Renal cortical epithelial cell (primary cell): ENCODE measurements around the gene RADIL. TPM values are rescaled to one million over a fixed set of nuclear protein-coding genes. Genes with fewer than 3 reads are reported as not detected.
"Not testable (repeated sequence)": the region's sequence is repeated elsewhere in the genome, so short reads cannot be mapped to it uniquely, and the experiment has no call there.

Source experiments
- DNase-seq: peaks from one replicate; pipeline ENCODE4 v3.0.0-alpha.2; 2011; ENCODE audit warnings: low read depth
- total RNA-seq: library from RNA; depleted of rRNA; stranded (reverse); fragments of >200 nt; gene quantifications from 2 replicates; pipeline ENCODE4 v1.2.3, GENCODE V29; 2014

Gene RADIL
- total RNA-seq, 1 donor from 2014 or later = not detected

- no peak for DNase-seq
These were observed 75.0 kb downstream of the RADIL start for GRCh38 chr7:4808565-4808964.

DNA sequence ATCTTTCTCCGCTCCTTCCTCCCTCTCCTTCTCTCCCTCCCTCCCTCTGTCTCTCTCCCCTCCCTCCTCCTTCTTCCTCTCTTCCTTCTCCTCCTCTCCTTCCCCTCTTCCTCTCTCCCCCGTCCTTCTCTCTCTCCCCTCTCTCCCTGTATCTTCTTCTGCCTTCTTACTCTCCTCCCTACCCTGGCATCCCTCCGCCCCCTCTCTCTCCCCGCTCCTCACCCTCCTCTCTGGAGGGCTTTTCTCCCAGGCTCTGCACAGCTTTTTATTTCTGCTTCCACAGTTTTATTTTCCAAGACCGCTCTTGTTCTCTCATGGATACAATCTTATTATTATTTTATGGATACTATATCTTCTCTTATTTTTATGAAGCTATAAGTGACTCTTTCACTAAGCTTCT lies 75.5 kb downstream of the RADIL start:
- DNase-seq = no peak

DNA sequence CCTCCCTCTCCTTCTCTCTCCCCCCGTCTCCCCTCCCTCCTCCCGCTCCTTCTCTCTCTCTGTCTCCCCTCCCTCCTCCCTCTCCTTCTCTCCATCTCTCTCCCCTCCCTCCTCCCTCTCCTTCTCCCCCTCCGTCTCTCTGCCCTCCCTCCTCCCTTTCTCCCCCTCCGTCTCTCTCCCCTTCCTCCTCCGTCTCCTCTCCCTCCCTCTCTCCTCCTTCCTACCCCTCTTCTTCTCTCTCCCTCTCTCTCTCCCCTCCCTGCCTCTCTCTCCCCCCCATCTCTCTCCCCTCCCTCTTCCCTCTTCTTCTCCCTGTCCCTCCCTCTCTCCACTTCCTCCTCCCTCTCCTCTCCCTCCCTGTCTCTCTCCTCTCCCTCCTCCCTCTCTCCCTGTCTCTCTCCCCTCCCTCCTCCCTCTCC lies 75.9 kb downstream of the RADIL start:
- DNase-seq = no peak

DNA sequence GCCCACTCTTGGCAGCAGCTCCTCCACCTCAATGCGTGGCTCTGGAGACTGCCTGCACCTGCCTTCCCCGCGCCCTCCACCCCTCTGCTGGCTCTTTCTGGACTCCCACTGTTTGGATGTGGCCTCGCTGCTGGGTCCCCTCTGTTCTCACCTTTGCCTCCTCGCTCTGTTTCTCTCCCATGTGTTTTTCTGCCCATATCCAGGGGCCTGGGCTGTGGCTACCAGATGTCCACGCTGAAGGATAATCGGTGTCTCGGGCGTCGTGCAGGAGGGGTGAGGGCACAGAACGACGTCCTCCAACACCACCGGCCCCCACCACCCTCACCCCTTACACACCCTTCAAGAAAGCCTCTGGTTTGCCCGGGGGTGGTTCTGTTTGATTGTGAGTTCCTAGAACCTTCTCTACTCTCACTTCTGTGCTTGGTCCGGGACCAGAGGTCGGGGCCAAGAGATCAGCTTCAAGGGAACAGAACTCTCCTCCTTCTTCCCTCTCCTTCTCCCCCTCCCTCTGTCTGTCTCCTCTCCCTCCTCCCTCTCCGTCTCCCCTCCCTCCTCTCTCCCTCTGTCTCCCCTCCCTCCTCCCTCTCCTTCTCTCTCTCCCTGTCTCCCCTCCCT lies 76.4 kb downstream of the RADIL start:
- no peak for DNase-seq

DNA sequence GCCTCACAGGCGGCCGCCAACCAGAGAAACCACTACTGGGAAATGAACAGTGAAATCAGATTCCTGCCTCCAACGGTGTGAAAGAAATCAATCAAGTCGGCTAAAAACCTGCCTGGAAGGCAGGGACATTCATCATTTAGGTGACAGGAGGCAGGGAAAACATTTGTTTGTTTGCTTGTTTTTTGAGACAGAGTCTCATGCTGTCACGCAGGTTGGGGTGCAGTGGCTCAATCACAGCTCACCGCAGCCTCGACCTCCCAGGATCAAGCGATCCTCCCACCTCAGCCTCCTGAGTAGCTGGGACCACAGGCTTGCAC lies 77.6 kb downstream of the RADIL start:
- DNase-seq = no peak

DNA sequence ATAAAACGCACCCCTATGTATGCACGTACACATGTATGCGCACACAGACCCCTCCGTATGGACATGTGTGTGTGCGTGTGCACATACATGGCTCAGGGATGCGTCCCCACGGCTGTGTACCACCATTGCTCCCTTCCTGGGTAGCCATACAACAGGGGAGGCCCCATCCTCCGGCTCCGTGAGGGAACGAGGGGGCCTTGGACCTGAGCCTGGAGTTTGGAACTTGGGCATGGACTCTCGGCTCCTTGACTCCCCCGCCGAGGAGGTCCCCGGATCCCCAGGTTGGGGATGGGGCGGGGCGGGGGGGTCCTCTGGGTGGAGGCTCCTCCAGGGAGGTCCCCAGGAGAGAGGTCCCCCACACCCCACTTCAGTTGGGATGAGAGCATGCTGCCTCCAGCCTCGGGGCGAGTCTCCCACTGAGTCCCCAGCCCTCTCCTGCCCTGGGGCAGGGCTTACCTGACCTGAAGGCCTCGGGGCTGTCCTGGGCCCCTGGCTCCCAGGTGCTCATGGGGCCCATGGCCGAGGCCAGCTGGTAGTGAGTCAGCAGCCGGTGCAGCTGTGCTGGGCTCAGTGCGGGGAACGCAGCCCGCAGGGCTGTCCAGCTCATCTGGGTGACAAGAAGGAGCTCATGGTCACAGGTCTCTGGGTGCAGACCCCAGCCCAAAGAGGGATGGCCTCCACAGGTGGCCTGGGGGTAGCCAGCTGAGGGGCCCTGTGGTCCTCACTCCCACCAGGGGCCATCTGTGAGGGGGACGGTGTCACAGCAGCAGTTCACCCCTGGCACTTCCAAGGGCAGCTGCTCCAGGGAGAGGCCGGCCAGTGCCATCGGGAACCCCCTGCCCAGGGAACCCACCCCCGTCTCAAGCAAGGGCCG lies 78.2 kb downstream of the RADIL start:
- DNase-seq = no peak

GRCh38 chr7:4803397-4804241 lies 79.9 kb downstream of the RADIL start:
- no peak for DNase-seq

GRCh38 chr7:4802577-4802976 lies 80.9 kb downstream of the RADIL start:
- DNase-seq = not testable (repeated sequence)

DNA sequence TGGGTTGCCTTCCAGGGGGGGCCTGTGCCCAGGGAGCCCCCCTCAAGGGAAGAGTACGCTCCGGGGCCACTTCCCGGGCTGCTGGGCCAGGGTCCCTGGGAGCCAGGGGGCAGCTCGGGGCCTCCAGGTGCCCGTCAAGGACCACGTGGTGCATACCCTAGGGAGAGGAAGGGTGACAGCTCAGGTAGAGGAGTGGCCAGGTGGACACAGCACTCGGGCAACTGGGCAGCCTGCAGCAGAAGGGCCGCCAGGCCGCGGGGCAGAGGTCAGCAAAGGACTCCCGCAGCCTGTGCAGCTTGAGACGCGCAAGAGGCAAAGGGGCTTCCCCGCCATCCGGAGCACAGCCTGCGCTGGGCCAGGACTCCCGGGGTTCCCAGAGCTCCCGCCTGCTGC lies 81.7 kb downstream of the RADIL start:
- DNase-seq = no peak

DNA sequence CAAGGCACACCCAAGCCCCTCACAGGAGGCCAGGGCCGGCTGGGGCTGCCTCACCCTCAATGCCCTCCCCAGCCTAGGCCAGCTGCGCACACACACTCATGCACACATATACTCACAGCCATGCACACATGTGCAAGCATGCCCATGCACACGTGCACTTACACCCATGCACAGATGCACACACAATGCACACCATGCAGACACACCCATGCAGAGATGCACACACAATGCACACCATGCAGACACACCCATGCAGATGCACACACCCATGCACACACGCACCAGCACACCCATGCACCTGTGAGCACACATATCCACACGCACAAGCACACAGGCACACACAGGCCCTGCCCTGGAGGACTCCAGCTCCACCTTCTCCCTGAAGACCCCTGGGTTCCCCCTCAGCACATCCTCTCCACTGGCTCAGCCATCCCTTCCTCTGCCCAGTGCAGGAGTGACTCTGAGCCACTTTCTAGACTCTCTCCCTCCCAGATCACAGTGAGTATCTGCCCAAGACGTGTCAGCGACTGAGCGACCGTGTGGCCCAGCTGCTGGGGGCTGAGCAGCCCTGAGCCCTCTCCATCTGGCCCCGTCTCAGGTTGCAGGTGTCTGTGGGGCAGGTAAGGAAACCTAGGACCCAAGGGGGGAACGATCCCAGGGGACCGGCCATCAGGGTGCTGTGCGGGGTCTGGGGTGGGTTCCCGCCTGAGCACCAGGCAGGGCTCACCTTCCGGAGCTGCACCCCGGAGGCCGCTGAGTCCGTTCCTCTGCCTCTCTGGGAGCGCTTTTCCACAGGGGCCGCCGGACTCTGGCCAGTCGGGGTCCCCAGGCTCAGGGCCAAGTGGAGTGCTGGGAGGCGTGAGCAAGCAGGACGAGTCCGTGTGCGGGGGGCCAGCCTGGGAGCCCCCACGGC lies 82.3 kb downstream of the RADIL start:
- no peak for DNase-seq

- no peak for DNase-seq
These were observed 83.0 kb downstream of the RADIL start for GRCh38 chr7:4800487-4800886.

DNA sequence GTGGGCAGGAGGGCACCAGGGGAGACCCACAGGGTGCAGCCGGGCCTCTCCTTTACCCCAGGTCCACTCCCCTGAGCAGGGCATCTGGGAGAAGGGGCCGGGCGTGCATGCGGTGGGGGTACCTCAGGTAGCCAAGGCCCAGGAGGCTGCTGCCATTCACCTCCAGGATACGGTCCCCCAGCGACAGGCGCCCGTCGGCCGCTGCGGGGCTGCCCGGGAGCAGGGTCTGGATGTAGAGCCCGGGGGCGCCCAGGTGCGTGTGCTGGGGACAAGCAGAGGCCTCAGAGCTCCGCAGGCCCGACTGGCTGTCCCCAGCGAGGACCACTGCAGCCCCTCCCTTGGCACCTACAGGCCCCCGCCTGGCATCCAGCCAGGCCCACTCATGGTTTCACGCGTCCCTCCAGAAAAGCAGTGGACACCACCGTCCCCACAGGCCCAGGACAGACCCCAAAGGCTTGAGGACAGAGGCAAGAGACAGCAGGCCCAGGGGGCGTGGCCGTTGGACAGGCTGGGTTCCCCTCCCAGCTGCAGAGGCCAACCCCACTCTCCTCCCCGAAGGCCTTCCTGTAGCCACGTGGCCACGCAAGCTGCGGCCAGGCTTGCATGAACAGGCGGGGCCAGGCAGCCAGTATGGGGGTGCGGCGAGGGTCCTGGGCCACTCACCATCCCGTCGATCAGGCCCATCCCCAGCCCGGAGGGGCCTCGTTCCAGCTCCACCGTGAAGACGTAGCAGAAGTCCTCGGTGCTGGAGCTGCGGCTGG lies 83.8 kb downstream of the RADIL start:
- DNase-seq = no peak

DNA sequence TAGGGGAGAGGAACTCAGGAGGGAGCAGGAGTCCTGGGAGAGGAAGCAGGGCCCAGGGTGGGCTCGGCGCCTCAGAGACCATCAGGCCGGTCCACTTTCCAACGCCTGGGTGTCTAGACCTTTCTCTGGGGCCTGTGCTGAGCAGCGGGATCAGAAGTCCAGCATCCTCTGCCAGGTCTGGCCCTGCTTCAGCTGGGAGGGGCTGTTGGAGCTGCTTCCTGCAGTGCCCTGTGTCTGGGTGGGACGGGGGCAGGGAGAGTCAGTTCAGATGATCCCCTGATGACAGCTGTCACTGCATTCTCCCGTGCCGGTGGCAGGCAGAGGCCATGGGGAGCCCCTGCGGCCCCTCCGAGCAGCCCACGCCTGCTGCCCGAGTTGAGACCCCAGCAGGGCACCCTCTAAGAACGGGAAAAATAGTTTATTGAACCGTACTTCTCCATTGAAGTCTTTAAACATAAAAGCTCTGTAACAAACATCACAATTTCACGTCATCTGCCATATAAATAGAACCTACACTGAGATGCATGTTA lies 84.7 kb downstream of the RADIL start:
- DNase-seq = no peak

GRCh38 chr7:4797858-4798705 lies 85.4 kb downstream of the RADIL start:
- no peak for DNase-seq

DNA sequence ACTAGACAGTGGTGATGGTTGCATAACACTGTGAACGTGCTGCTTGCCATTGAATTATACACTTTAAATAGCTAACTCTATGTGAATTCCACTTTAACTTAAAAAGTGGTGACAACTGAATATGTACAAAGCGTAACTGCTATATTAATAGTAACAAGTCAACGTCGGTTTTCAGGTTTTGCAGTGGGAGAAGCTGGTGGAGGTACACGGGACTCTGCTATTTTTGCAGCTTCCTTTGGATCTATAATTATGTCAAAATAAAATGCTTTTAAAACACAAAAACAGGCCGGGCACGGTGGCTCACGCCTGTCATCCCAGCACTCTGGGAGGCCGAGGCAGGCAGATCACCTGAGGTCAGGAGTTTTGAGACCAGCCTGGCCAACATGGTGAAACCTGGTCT lies 87.1 kb downstream of the RADIL start:
- DNase-seq = no peak

DNA sequence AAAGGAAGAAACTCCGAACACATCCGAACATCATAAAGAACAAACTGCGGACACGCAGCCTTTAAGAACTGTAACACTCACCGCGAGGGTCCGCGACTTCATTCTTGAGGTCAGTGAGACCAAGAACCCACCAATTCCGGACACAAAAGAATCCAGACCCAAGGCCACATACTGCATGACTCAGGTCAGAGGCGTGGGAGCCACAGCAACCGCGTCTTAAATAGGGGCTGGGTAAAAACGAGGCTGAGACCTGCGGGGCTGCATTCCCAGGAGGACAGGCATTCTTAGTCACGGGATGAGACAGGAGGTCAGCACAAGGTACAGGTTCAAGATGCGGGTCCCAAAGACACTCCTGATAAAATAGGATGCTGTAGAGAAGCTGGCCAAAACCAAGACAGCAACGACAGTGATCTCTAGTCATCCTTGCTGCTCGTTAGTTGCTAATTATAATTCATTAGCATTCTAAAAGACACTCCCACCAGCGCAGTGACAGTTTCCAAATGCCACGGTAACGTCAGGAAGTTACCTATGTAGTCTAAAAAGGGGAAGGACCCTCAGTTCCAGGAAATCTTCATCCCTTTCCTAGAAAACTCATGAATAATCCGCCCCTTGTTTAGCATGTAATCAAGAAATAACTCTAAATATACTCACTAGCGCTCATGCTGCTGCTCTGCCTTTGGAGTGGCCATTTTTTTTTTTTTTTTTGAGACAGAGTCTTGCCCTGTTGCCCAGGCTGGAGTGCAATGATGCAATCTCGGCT lies 88.7 kb downstream of the RADIL start:
- no peak for DNase-seq

- DNase-seq = not testable (repeated sequence)
These were observed 89.3 kb downstream of the RADIL start for GRCh38 chr7:4794171-4794570.

DNA sequence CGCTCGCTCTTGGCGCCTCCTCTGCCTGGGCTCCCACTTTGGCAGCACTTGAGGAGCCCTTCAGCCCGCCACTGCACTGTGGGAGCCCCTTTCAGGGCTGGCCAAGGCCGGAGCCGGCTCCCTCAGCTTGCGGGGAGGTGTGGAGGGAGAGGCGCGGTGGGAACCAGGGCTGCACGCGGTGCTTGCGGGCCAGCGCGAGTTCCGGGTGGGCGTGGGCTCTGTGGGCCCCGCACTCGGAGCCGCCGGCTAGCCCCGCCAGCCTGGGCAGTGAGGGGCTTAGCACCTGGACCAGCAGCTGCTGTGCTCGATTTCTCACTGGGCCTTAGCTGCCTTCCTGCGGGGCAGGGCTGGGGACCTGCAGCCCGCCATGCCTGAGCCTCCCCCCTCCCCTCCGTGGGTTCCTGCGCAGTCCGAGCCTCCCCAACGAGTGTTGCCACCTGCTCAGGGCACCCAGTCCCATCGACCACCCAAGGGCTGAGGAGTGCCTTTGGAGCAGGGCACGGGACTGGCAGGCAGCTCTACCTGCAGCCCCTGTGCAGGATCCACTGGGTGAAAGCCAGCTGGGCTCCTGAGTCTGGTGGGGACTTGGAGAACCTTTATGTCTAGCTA lies 90.0 kb downstream of the RADIL start:
- DNase-seq = not testable (repeated sequence)
